Endothelial cell (in vitro differentiated cells): Measurements from ENCODE around the gene CHPF2. TPM values are rescaled to one million over a fixed set of nuclear protein-coding genes. Genes with fewer than 3 reads are reported as not detected.

Experiments
- DNase-seq: peaks from one replicate; pipeline ENCODE4 v3.0.0; 2021; ENCODE audit warnings: low spot score
- H3K27ac Mint-ChIP-seq: one replicate; pipeline ENCODE4 v1.8.0; 2021; ENCODE audit warnings: mixed read lengths, inconsistent platforms; ENCODE audit not compliant: unreplicated experiment
- H3K27me3 Mint-ChIP-seq: one replicate; pipeline ENCODE4 v1.8.0; 2021; ENCODE audit warnings: mild to moderate bottlenecking, moderate library complexity, mixed read lengths, inconsistent platforms; ENCODE audit not compliant: unreplicated experiment
- H3K36me3 Mint-ChIP-seq: one replicate; pipeline ENCODE4 v1.8.0; 2021; ENCODE audit warnings: mild to moderate bottlenecking, low read depth, mixed read lengths, inconsistent platforms; ENCODE audit not compliant: unreplicated experiment
- H3K4me1 Mint-ChIP-seq: one replicate; pipeline ENCODE4 v1.8.0; 2021; ENCODE audit warnings: mild to moderate bottlenecking, mixed read lengths, inconsistent platforms; ENCODE audit not compliant: unreplicated experiment
- H3K4me3 Mint-ChIP-seq: one replicate; pipeline ENCODE4 v1.8.0; 2021; ENCODE audit warnings: mild to moderate bottlenecking, mixed read lengths, inconsistent platforms; ENCODE audit not compliant: unreplicated experiment
- H3K9me3 Mint-ChIP-seq: one replicate; pipeline ENCODE4 v1.8.0; 2021; ENCODE audit warnings: mixed read lengths, inconsistent platforms; ENCODE audit not compliant: unreplicated experiment
- CTCF ChIP-seq: fragments of 200-600 bp; sonication (generic); IDR thresholded peaks from one replicate; pipeline ENCODE4 v1.5.0; 2021; ENCODE audit warnings: antibody characterized with exemption; ENCODE audit not compliant: unreplicated experiment
- total RNA-seq: library from RNA; stranded (reverse); fragmentation: NEBNext Ultra II Directional; extraction: Animal tissue kit (Norgen Biotek cat#: 25700); gene quantifications from one replicate; pipeline ENCODE4 v1.2.1, GENCODE V29; 2021; ENCODE audit not compliant: unreplicated experiment

CHPF2 gene
- total RNA-seq, 1 donor from 2014 or later = 55.4 TPM

- H3K4me1 Mint-ChIP-seq = peaks cover 3% of the 10 kb centered on the region
- peaks cover 10% of the 10 kb centered on the region for H3K27me3 Mint-ChIP-seq
- H3K9me3 Mint-ChIP-seq = no peaks in the 10 kb centered on the region
- H3K36me3 Mint-ChIP-seq = no peaks in the 10 kb centered on the region
- TF ChIP-seq CTCF = no peak
- no peak overlapping the region for H3K4me3 Mint-ChIP-seq
- no peak overlapping the region for H3K27ac Mint-ChIP-seq
- DNase-seq = no peak
Observed at GRCh38 chr7:151278949-151279348, 46.7 kb downstream of the CHPF2 start.

- Mint-ChIP-seq H3K4me1 (peaks cover 3% of the 10 kb centered on the region), H3K27ac (no peak overlapping the region), H3K27me3 (peaks cover 8% of the 10 kb centered on the region), H3K36me3 (no peaks in the 10 kb centered on the region), H3K4me3 (no peak overlapping the region), H3K9me3 (no peaks in the 10 kb centered on the region)
- no peak for DNase-seq
- no peak for TF ChIP-seq CTCF
Observed at GRCh38 chr7:151279868-151280267, 47.6 kb downstream of the CHPF2 start.

GRCh38 chr7:151280388-151281019, 48.2 kb downstream of the CHPF2 start:
- TF ChIP-seq CTCF = no peak
- H3K4me1 Mint-ChIP-seq = peaks cover 3% of the 10 kb centered on the region
- no peak for DNase-seq
- H3K4me3 Mint-ChIP-seq = no peak overlapping the region
- peaks cover 4% of the 10 kb centered on the region for H3K27me3 Mint-ChIP-seq
- H3K27ac Mint-ChIP-seq = no peak overlapping the region
- no peaks in the 10 kb centered on the region for H3K36me3 Mint-ChIP-seq
- no peaks in the 10 kb centered on the region for H3K9me3 Mint-ChIP-seq

- no peaks in the 10 kb centered on the region for H3K4me1 Mint-ChIP-seq
- H3K36me3 Mint-ChIP-seq = no peaks in the 10 kb centered on the region
- no peak overlapping the region for H3K27ac Mint-ChIP-seq
- DNase-seq = no peak
- no peak for TF ChIP-seq CTCF
- peaks cover 4% of the 10 kb centered on the region for H3K27me3 Mint-ChIP-seq
- no peak overlapping the region for H3K4me3 Mint-ChIP-seq
- H3K9me3 Mint-ChIP-seq = no peaks in the 10 kb centered on the region
Observed at GRCh38 chr7:151281686-151282085, 49.4 kb downstream of the CHPF2 start.

GRCh38 chr7:151282111-151282510, 49.8 kb downstream of the CHPF2 start:
- H3K4me1 Mint-ChIP-seq = peaks cover 2% of the 10 kb centered on the region
- H3K9me3 Mint-ChIP-seq = no peaks in the 10 kb centered on the region
- no peak for TF ChIP-seq CTCF
- no peak overlapping the region for H3K4me3 Mint-ChIP-seq
- no peaks in the 10 kb centered on the region for H3K36me3 Mint-ChIP-seq
- DNase-seq = no peak
- H3K27ac Mint-ChIP-seq = no peak overlapping the region
- peaks cover 4% of the 10 kb centered on the region for H3K27me3 Mint-ChIP-seq
